Sigmoid colon (tissue), 7 donors: ENCODE measurements around the gene TMEM69. TPM values are rescaled to one million over a fixed set of nuclear protein-coding genes. Genes with fewer than 3 reads are reported as not detected.

Source experiments
- DNase-seq: peaks from one replicate; pipeline ENCODE4 v3.0.0-alpha.2; 2019
- H3K27ac ChIP-seq, 4 donors: fragments of 200-600 bp; sonication (generic); one replicate each; pipeline ENCODE4 v1.5.1; 2016 to 2019; ENCODE audit warnings: mild to moderate bottlenecking in 1 of 4
- H3K27me3 ChIP-seq, 3 donors: fragments of 200-600 bp; sonication (generic); one replicate each; pipeline ENCODE4 v1.5.1; 2019; ENCODE audit warnings: mild to moderate bottlenecking in 1 of 3
- H3K36me3 ChIP-seq, 4 donors: fragments of 200-600 bp; sonication (generic); one replicate each; pipeline ENCODE4 v1.5.1; 2016 to 2019
- H3K4me1 ChIP-seq, 4 donors: fragments of 200-600 bp; sonication (generic); one replicate each; pipeline ENCODE4 v1.5.1; 2017 to 2019
- H3K4me3 ChIP-seq, 4 donors: fragments of 200-600 bp; sonication (generic); one replicate each; pipeline ENCODE4 v1.5.1; 2017 to 2019; ENCODE audit warnings: mild to moderate bottlenecking in 2 of 4, moderate library complexity in 1 of 4
- H3K9me3 ChIP-seq, 4 donors: fragments of 200-600 bp in 3 of 4; sonication (generic) in 3 of 4; one replicate each; pipeline versions ENCODE4 v1.5.1 to v1.6.1; 2013 to 2019
- CTCF ChIP-seq, 4 experiments: fragments of 450-650 bp in 3 of 4; fragments of 200-600 bp in 1 of 4; IDR thresholded peaks; one replicate each; pipeline ENCODE4 v1.5.1; 2016 to 2019; ENCODE audit warnings: antibody characterized with exemption in 4 of 4, mild to moderate bottlenecking in 3 of 4, moderate library complexity in 2 of 4
- EP300 ChIP-seq, 4 donors: sonication (generic); formaldehyde crosslinking; IDR thresholded peaks; one replicate each; pipeline ENCODE4 v1.6.1; 2017; ENCODE audit warnings: antibody characterized with exemption in 4 of 4
- POLR2A ChIP-seq, 2 donors: fragments of 450-650 bp; IDR thresholded peaks; one replicate each; pipeline ENCODE4 v1.6.1; 2016; ENCODE audit warnings: antibody characterized with exemption in 2 of 2, mild to moderate bottlenecking in 2 of 2, moderate library complexity in 2 of 2
- POLR2AphosphoS5 ChIP-seq, 4 donors: sonication (generic); formaldehyde crosslinking; IDR thresholded peaks; one replicate each; pipeline ENCODE4 v1.6.1; 2017; ENCODE audit warnings: antibody characterized with exemption in 4 of 4
- WGBS, 2 donors: extraction: QIAGEN DNeasy Blood & Tissue Kit; methylation state at CpG; one replicate each; pipeline ENCODE4 v1.1.7; 2013; 5-methylcytosine and 5-hydroxymethylcytosine counted together
- intact Hi-C: fragments of 100-400 bp; cut with DNase I; formaldehyde crosslinking; loops from one replicate; pipeline ENCODE4 v1.15.1; 2023
- polyA plus RNA-seq, 3 donors: library from polyadenylated mRNA; stranded (reverse); fragments of 200-250 nt; gene quantifications; one replicate each; pipeline ENCODE4 v1.2.3, GENCODE V29; 2013
- total RNA-seq, 4 donors: library from RNA; depleted of rRNA; stranded (reverse); fragments of >200 nt; gene quantifications; one replicate each; pipeline ENCODE4 v1.1.0, GENCODE V29; 2016
- donor health status: healthy with polysubstance abuse.
- donor health status: Bipolar disorder and iron deficiency.
- donor health status: healthy.

The TMEM69 gene
- total and polyA plus RNA-seq, 7 donors = 12.7 to 31.0 (median 24.6) TPM

GRCh38 chr1:45644661-45645060, 43.3 kb upstream of the TMEM69 start:
- no peak overlapping the region for H3K27ac ChIP-seq
- H3K36me3 ChIP-seq = peaks cover 4 to 56% (median 25%) of the 10 kb centered on the region in 4 donors
- H3K4me1 ChIP-seq = peaks cover 0 to 12% (median 5%) of the 10 kb centered on the region in 4 donors
- H3K4me3 ChIP-seq = no peak overlapping the region
- WGBS, 2 donors = 62 to 86% methylated on average over 2 of the region's 2 CpGs
- H3K9me3 ChIP-seq = no peaks in the 10 kb centered on the region
- DNase-seq = no peak
- intact Hi-C loops = no loop called here
- no peaks in the 10 kb centered on the region for H3K27me3 ChIP-seq
- TF ChIP-seq EP300 (IDR thresholded peaks at IDR 0.05) (no peak), POLR2A (IDR thresholded peaks at IDR 0.05) (no peak), POLR2AphosphoS5 (IDR thresholded peaks at IDR 0.05) (no peak), CTCF (IDR thresholded peaks at IDR 0.05) (no peak)

DNA sequence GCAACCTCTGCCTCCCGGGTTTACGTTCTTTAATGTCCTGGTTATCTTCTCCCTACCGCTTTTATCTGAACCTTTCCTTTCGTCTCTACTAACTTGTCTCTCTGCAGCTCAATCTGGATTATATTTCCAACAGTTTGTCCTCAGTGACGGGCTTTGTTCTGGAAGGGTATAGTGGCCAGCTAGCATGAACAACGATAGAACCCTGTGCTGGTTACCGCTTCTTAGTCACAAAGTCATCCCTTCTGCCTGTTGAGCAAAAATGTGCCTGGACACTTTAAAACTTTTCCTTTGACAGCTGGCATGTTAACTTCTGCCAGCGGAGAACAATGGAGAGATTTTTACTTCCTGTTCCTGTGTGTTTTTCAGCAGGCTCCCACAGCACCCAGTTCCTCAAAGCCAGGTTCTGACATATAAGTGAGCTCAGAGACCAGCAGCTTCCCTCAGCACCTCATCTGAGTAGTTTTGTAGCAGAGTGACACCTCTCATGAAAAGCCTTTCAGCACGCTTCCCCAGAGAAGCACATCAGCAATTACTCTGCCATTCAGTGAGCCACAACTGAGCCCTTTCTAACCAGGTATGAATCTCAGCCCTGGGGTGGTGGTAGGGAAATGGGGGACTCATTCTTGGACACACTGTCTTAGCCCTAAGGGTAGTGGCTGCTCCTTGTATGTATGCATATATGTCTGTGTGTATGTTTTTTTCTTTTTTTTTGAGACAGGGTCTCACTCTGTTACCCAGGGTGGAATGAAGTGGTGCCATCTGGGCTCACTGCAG, 40.5 kb upstream of the TMEM69 start:
- WGBS, 2 donors = 44 to 75% methylated on average over 9 of the region's 9 CpGs
- intact Hi-C loops = no loop called here
- no peak overlapping the region for H3K4me3 ChIP-seq
- peaks cover 4 to 56% (median 22%) of the 10 kb centered on the region in 4 donors for H3K36me3 ChIP-seq
- no peak overlapping the region for H3K27ac ChIP-seq
- no peaks in the 10 kb centered on the region for H3K9me3 ChIP-seq
- H3K27me3 ChIP-seq = no peaks in the 10 kb centered on the region
- DNase-seq = no peak
- H3K4me1 ChIP-seq = peaks cover 0 to 12% (median 5%) of the 10 kb centered on the region in 4 donors
- TF ChIP-seq CTCF (IDR thresholded peaks at IDR 0.05) (no peak), POLR2AphosphoS5 (IDR thresholded peaks at IDR 0.05) (peak in 1 of 4 donors; percentile 31), EP300 (IDR thresholded peaks at IDR 0.05) (no peak), POLR2A (IDR thresholded peaks at IDR 0.05) (no peak)

- peaks cover 31 to 100% (median 67%) of the 10 kb centered on the region in 4 donors for H3K36me3 ChIP-seq
- H3K27me3 ChIP-seq = no peaks in the 10 kb centered on the region
- no peaks in the 10 kb centered on the region for H3K9me3 ChIP-seq
- no peak overlapping the region for H3K4me3 ChIP-seq
- TF ChIP-seq POLR2AphosphoS5 (IDR thresholded peaks at IDR 0.05) (no peak), EP300 (IDR thresholded peaks at IDR 0.05) (no peak), CTCF (IDR thresholded peaks at IDR 0.05) (no peak), POLR2A (IDR thresholded peaks at IDR 0.05) (no peak)
- no peak for DNase-seq
- no peaks in the 10 kb centered on the region for H3K4me1 ChIP-seq
- no peak overlapping the region for H3K27ac ChIP-seq
- 92% methylated on average over 12 of the region's 12 CpGs for WGBS, 2 donors
- intact Hi-C loops = no loop called here
Measured at GRCh38 chr1:45654540-45655280, 33.3 kb upstream of the TMEM69 start.

DNA sequence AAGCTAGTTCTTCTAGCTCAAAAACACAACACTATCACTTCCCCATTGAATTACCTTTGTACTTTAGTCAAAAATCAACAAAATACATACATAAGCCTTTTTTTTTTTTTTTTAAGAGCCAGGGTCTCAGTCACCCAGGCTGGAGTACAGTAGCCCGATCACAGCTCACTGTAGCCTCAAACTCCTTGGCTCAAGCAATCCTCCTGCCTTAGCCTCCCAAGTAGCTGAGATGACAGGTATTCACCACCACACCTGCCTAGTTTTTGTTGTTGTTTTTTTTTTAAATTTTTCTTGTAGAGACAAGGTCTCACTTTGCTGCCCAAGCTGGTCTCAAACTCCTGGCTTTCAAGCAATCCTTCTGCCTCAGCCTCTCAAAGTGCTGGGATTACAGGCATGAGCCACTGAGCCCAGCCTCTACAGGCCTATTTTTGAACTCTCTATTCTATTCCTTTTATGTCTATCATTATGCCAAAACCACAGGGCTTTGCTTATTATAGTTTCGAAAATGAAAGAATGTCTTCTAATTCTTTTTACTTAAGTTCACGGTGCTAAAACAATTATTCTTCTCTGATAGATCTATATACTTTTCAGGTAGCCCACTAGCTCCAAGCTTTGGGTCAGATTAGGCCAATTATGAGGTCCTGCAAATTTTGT, 31.3 kb upstream of the TMEM69 start:
- Histone ChIP-seq H3K9me3 (no peaks in the 10 kb centered on the region), H3K36me3 (peaks cover 32 to 92% (median 64%) of the 10 kb centered on the region in 4 donors), H3K27me3 (no peaks in the 10 kb centered on the region), H3K4me3 (no peak overlapping the region), H3K4me1 (peaks cover 0 to 5% (median 0%) of the 10 kb centered on the region in 4 donors), H3K27ac (no peak overlapping the region)
- TF ChIP-seq CTCF (IDR thresholded peaks at IDR 0.05) = no peak
- no peak for TF ChIP-seq POLR2AphosphoS5 (IDR thresholded peaks at IDR 0.05)
- TF ChIP-seq POLR2A (IDR thresholded peaks at IDR 0.05) = no peak
- TF ChIP-seq EP300 (IDR thresholded peaks at IDR 0.05) = no peak
- DNase-seq = no peak
- 89 to 90% methylated on average over 3 of the region's 3 CpGs for WGBS, 2 donors
- intact Hi-C loops = no loop called here
